H1 (cell line): Measurements from ENCODE around the gene SEPTIN5. TPM values are rescaled to one million over a fixed set of nuclear protein-coding genes. Genes with fewer than 3 reads are reported as not detected.
A peak's percentile ranks its signal among the peaks of the same experiment; 100 is the strongest.

Experiments
- CTCF ChIA-PET: fragments of 300-600 bp; sonication (Branson Sonifier 250); formaldehyde crosslinking; loops from one replicate; lab custom pipeline; 2021; ENCODE audit not compliant: partially characterized antibody; lab: Charles Lee
- POLR2A ChIA-PET: fragments of 300-600 bp; sonication (Branson Sonifier 250); formaldehyde crosslinking; loops from one replicate; lab custom pipeline; 2021; ENCODE audit warnings: inconsistent platforms; ENCODE audit not compliant: partially characterized antibody; lab: Charles Lee
- DNase-seq, 2 experiments: peaks; one replicate each; pipeline versions ENCODE4 v3.0.0 to v3.0.0-alpha.2; 2010 to 2022; ENCODE audit warnings: low spot score in 2 of 2, low read depth in 1 of 2, mixed read lengths in 1 of 2
- FAIRE-seq: peaks from 2 replicates; lab custom pipeline; 2011; peaks lifted over from hg19 to GRCh38; lab: Jason Lieb, UNC
- H2AFZ ChIP-seq: 2 replicates; pipeline ENCODE4 v1.8.1; 2012; ENCODE audit warnings: low read length, inconsistent platforms
- H2AK5ac ChIP-seq: 2 replicates; pipeline ENCODE4 v1.6.1; 2013; ENCODE audit warnings: low read depth, low read length
- H2BK120ac ChIP-seq: replicated peaks from 2 replicates; pipeline ENCODE3; 2013; ENCODE audit warnings: low read depth, low read length, inconsistent platforms
- H2BK12ac ChIP-seq: 2 replicates; pipeline ENCODE4 v1.6.1; 2013; ENCODE audit warnings: low read depth, low read length
- H2BK15ac ChIP-seq: 2 replicates; pipeline ENCODE4 v1.6.1; 2013; ENCODE audit warnings: low read length
- H2BK20ac ChIP-seq: 2 replicates; pipeline ENCODE4 v1.6.1; 2013; ENCODE audit warnings: low read length
- H2BK5ac ChIP-seq: 2 replicates; pipeline ENCODE4 v1.6.1; 2013; ENCODE audit warnings: low read depth, low read length
- H3K14ac ChIP-seq: 2 replicates; pipeline ENCODE4 v1.6.1; 2013; ENCODE audit warnings: inconsistent platforms; ENCODE audit not compliant: insufficient read length
- H3K18ac ChIP-seq: 2 replicates; pipeline ENCODE4 v1.6.1; 2013; ENCODE audit warnings: low read length; ENCODE audit errors: extremely low read depth
- H3K23ac ChIP-seq: 2 replicates; pipeline ENCODE4 v1.6.1; 2013; ENCODE audit warnings: inconsistent platforms; ENCODE audit not compliant: insufficient read length
- H3K23me2 ChIP-seq: 2 replicates; pipeline ENCODE4 v1.6.1; 2013; ENCODE audit warnings: low read depth, low read length
- H3K27ac ChIP-seq: 2 replicates; pipeline ENCODE4 v1.6.1; 2011; ENCODE audit warnings: low read depth, low read length, inconsistent platforms
- H3K27me3 ChIP-seq, 4 experiments: replicated peaks in 1 of 4; 1 replicate in 1 of 4; 2 replicates in 3 of 4; pipeline versions ENCODE4 v1.6.1 to v1.8.1; 2011 to 2013; ENCODE audit warnings: low read length in 3 of 4, mild to moderate bottlenecking in 3 of 4, inconsistent platforms in 2 of 4, mixed read lengths in 2 of 4, moderate library complexity in 1 of 4; ENCODE audit not compliant: control insufficient read depth in 3 of 4, insufficient read depth in 3 of 4; ENCODE audit errors: extremely low read depth in 1 of 4
- H3K36me3 ChIP-seq, 4 experiments: 2 replicates each; pipeline versions ENCODE4 v1.6.1 to v1.8.1; 2011 to 2013; ENCODE audit warnings: mild to moderate bottlenecking in 4 of 4, low read length in 3 of 4, moderate library complexity in 2 of 4, control low read depth in 1 of 4, inconsistent platforms in 1 of 4; ENCODE audit not compliant: insufficient read depth in 4 of 4, control insufficient read depth in 2 of 4
- H3K4ac ChIP-seq: replicated peaks from 2 replicates; pipeline ENCODE3; 2013; ENCODE audit warnings: low read length, low read depth, mixed read lengths, inconsistent platforms; ENCODE audit not compliant: insufficient read length
- H3K4me1 ChIP-seq, 4 experiments: replicated peaks in 1 of 4; 1 replicate in 1 of 4; 2 replicates in 3 of 4; pipeline versions ENCODE4 v1.6.1 to v1.8.1; 2011 to 2013; ENCODE audit warnings: low read length in 3 of 4, inconsistent platforms in 2 of 4, mixed read lengths in 1 of 4; ENCODE audit not compliant: insufficient read depth in 4 of 4, control insufficient read depth in 3 of 4
- H3K4me2 ChIP-seq, 2 experiments: 2 replicates each; pipeline versions ENCODE4 v1.6.1 to v1.8.1; 2011 to 2013; ENCODE audit warnings: low read depth in 2 of 2, low read length in 2 of 2, control low read depth in 1 of 2, inconsistent platforms in 1 of 2, mild to moderate bottlenecking in 1 of 2; ENCODE audit not compliant: insufficient read depth in 1 of 2
- H3K4me3 ChIP-seq, 4 experiments: fragments of 200-600, 300-600 bp in 1 of 4; sonication (generic), shearing (Covaris generic), sonication (Bioruptor Twin) in 1 of 4; 2 replicates each; pipeline versions ENCODE4 v1.5.1 to v1.8.1; 2011 to 2016; ENCODE audit warnings: low read length in 4 of 4, low read depth in 3 of 4, control low read depth in 2 of 4, inconsistent platforms in 2 of 4, mild to moderate bottlenecking in 2 of 4, mixed read lengths in 1 of 4, moderate library complexity in 1 of 4; ENCODE audit not compliant: insufficient read depth in 2 of 4; ENCODE audit errors: extremely low read depth in 1 of 4
- H3K56ac ChIP-seq: replicated peaks from 2 replicates; pipeline ENCODE3; 2013; ENCODE audit warnings: low read depth, mild to moderate bottlenecking, mixed read lengths, low read length, inconsistent platforms; ENCODE audit not compliant: insufficient read length
- H3K79me1 ChIP-seq: 2 replicates; pipeline ENCODE4 v1.6.1; 2013; ENCODE audit warnings: low read depth, low read length, control low read depth
- H3K79me2 ChIP-seq, 2 experiments: 2 replicates each; pipeline versions ENCODE4 v1.6.1 to v1.8.1; 2012 to 2013; ENCODE audit warnings: low read length in 2 of 2, mild to moderate bottlenecking in 2 of 2, inconsistent platforms in 1 of 2; ENCODE audit not compliant: insufficient read depth in 2 of 2, control insufficient read depth in 1 of 2
- H3K9ac ChIP-seq, 4 experiments: replicated peaks in 1 of 4; 1 replicate in 1 of 4; 2 replicates in 3 of 4; pipeline versions ENCODE4 v1.6.1 to v1.8.1; 2011 to 2013; ENCODE audit warnings: low read depth in 3 of 4, low read length in 3 of 4, control low read depth in 2 of 4, mild to moderate bottlenecking in 2 of 4, moderate library complexity in 2 of 4, inconsistent platforms in 1 of 4; ENCODE audit errors: extremely low read depth in 1 of 4
- H3K9me3 ChIP-seq, 2 experiments: 2 replicates each; pipeline versions ENCODE4 v1.6.1 to v1.8.1; 2012 to 2013; ENCODE audit warnings: mild to moderate bottlenecking in 2 of 2, moderate library complexity in 2 of 2, control low read depth in 1 of 2, inconsistent platforms in 1 of 2, low read depth in 1 of 2, low read length in 1 of 2, mixed read lengths in 1 of 2; ENCODE audit not compliant: insufficient read depth in 2 of 2
- H4K20me1 ChIP-seq, 2 experiments: replicated peaks in 1 of 2; 2 replicates each; pipeline versions ENCODE3 to v1.8.1; 2011 to 2013; ENCODE audit warnings: inconsistent platforms in 2 of 2, low read length in 2 of 2, mild to moderate bottlenecking in 1 of 2; ENCODE audit not compliant: insufficient read depth in 2 of 2, control insufficient read depth in 1 of 2
- H4K5ac ChIP-seq: 2 replicates; pipeline ENCODE4 v1.6.1; 2013; ENCODE audit warnings: low read length, low read depth, mixed read lengths, inconsistent platforms; ENCODE audit not compliant: insufficient read length
- H4K8ac ChIP-seq: 2 replicates; pipeline ENCODE4 v1.8.0; 2013; ENCODE audit warnings: mild to moderate bottlenecking, moderate library complexity, low read length, inconsistent platforms; ENCODE audit not compliant: insufficient read depth; ENCODE audit errors: extremely low read depth
- H4K91ac ChIP-seq: replicated peaks from 2 replicates; pipeline ENCODE3; 2013; ENCODE audit warnings: low read length, mixed read lengths, inconsistent platforms; ENCODE audit not compliant: insufficient read length
- CBX5 ChIP-seq: fragments of 300-800, 300-1000 bp; sonication (generic); IDR thresholded peaks from 2 replicates; pipeline ENCODE4 v1.7.1; 2016; ENCODE audit warnings: antibody characterized with exemption, low read length, low read depth
- EGR1 ChIP-seq: IDR thresholded peaks from 2 replicates; pipeline ENCODE4 v1.6.1; 2011; ENCODE audit warnings: low read depth, low read length, borderline replicate concordance
- EZH2 ChIP-seq: fragments of 200-600 bp; sonication (generic); IDR thresholded peaks from 2 replicates; pipeline ENCODE4 v1.7.1; 2012; ENCODE audit warnings: low read depth, mild to moderate bottlenecking, moderate library complexity, low read length, inconsistent platforms; ENCODE audit not compliant: severe bottlenecking
- KDM5A ChIP-seq: fragments of 200-600 bp; IDR thresholded peaks from 2 replicates; pipeline ENCODE4 v1.7.1; 2012; ENCODE audit warnings: mild to moderate bottlenecking, low read length, inconsistent platforms, mixed read lengths
- RBBP5 ChIP-seq: IDR thresholded peaks from 2 replicates; pipeline ENCODE4 v1.7.1; 2012; ENCODE audit warnings: low read depth, mild to moderate bottlenecking, inconsistent platforms, low read length, moderate library complexity, borderline replicate concordance
- RXRA ChIP-seq: IDR thresholded peaks from 2 replicates; pipeline ENCODE4 v1.6.1; 2011; ENCODE audit warnings: low read depth, mild to moderate bottlenecking, low read length, moderate library complexity; ENCODE audit not compliant: insufficient read depth
- SP1 ChIP-seq: IDR thresholded peaks from 2 replicates; pipeline ENCODE4 v1.6.1; 2011; ENCODE audit warnings: low read depth, low read length
- WGBS, 2 experiments: shearing (Covaris generic) in 1 of 2; methylation state at CpG; one replicate each; pipeline versions ENCODE4 v1.1.6 to v1.1.7; 2013 to 2015; ENCODE audit warnings: low lambda C conversion rate in 2 of 2, mixed read lengths in 2 of 2, inconsistent platforms in 1 of 2, low coverage in 1 of 2, missing lambda C conversion rate in 1 of 2; ENCODE audit not compliant: insufficient replicate concordance in 2 of 2, insufficient coverage in 1 of 2, insufficient read length in 1 of 2; ENCODE audit errors: extremely low coverage in 1 of 2, missing lambda C conversion rate in 1 of 2; 5-methylcytosine and 5-hydroxymethylcytosine counted together
- polyA plus RNA-seq, 7 experiments: library from polyadenylated mRNA; depleted of rRNA in 3 of 7; stranded (reverse) in 5 of 7; unstranded in 2 of 7; fragments of >200 nt in 5 of 7; fragments of 200-250 nt in 2 of 7; gene quantifications; 1 replicate in 5 of 7; 2 replicates in 1 of 7; 4 replicates in 1 of 7; pipeline versions ENCODE4 v1.2.1 to v1.2.3, GENCODE V29; 2011 to 2013; ENCODE audit warnings: missing spikeins in 2 of 7, mixed read lengths in 2 of 7
- total RNA-seq: library from RNA; stranded (reverse); fragmentation: NEBNext Ultra II Directional; extraction: Animal tissue kit (Norgen Biotek cat#: 25700); gene quantifications from 2 replicates; pipeline ENCODE4 v1.2.1, GENCODE V29; 2021
- TF ChIP-seq, protein P1 (sequence below): IDR thresholded peaks from 2 replicates; pipeline ENCODE4 v1.6.1; 2011; ENCODE audit warnings: low read depth, mild to moderate bottlenecking, low read length; ENCODE audit not compliant: insufficient read depth

The SEPTIN5 gene
- total and polyA plus RNA-seq, 2 of the 8 experiments (the other 6 are each of a cell fraction or from before 2014, with no cell fraction given) = 6.0 to 8.6 TPM

DNA sequence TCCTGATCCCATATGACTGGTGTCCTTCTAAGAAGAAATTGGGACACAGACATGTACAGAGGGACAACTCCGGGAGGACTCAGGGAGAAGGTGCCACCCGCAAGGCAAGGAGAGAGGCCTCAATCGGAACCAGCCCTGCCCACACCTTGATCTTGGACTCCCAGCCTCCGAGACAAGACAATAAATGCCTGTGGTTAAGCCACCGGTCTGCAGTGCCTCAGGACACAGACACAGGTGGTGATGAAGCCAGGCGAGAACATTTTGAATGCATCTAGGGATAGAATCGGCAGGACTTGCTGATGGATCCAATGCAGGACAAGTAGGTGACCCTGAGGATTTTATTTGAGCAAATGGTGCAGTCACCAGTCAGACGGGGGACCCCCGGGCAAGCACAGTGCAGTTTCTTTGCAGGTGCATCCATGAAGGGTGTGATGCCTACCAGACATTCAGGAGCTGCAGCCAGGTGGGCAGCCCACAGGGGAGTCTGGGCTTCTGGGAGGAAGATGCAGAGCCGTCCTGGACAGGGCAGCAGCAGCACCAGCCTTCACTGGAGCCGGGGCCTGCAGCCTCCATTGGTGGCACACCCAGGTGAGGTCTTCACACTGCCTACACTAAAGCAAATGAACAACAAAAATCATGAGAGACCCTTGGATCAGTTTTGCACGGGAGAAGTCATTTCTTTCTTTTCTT lies 20.2 kb upstream of the SEPTIN5 start:
- CTCF ChIA-PET = interaction anchor here (2.2 kb wide), 1 partner anchor 14 kb away, joined by 13 read pairs; no protein-coding TSS in a partner anchor
- Histone ChIP-seq H3K23me2 (no peaks in the 10 kb centered on the region), H3K18ac (no peak overlapping the region), H3K14ac (no peak overlapping the region), H3K4me2 (no peak overlapping the region), H3K36me3 (no peaks in the 10 kb centered on the region), H4K5ac (no peak overlapping the region), H3K79me2 (no peaks in the 10 kb centered on the region), H2BK5ac (no peak overlapping the region), H3K9ac (no peak overlapping the region), H4K8ac (no peak overlapping the region; the same call in 1 of the 2 replicates), H4K20me1 (no peaks in the 10 kb centered on the region), H3K4me1 (peaks cover 0 to 7% (median 4%) of the 10 kb centered on the region in 4 experiments; a peak in 6 of 7 replicates), H3K27me3 (no peaks in the 10 kb centered on the region), H3K56ac (no peak overlapping the region), H3K9me3 (no peaks in the 10 kb centered on the region), H4K91ac (no peak overlapping the region), H3K23ac (no peak overlapping the region), H3K4ac (no peak overlapping the region), H2BK120ac (no peak overlapping the region), H2BK20ac (no peak overlapping the region), H3K79me1 (no peaks in the 10 kb centered on the region), H3K27ac (no peak overlapping the region), H2AFZ (no peak overlapping the region), H3K4me3 (no peak overlapping the region), H2AK5ac (no peak overlapping the region), H2BK15ac (0 out of 2 replicates have a peak overlapping the region, but pooled peaks have one; percentile 29), H2BK12ac (peak overlapping the region; percentile 27; the same call in 1 of the 2 replicates)
- FAIRE-seq (no peak), DNase-seq (no peak)
- POLR2A ChIA-PET = no interaction called here
- TF ChIP-seq EZH2 = no peak
- no peak for TF ChIP-seq KDM5A
- TF ChIP-seq CBX5 = no peak
- no peak for TF ChIP-seq RBBP5
- no peak for TF ChIP-seq RXRA
- no peak for TF ChIP-seq SP1
- TF ChIP-seq EGR1 = no peak
- TF ChIP-seq, protein P1, sequence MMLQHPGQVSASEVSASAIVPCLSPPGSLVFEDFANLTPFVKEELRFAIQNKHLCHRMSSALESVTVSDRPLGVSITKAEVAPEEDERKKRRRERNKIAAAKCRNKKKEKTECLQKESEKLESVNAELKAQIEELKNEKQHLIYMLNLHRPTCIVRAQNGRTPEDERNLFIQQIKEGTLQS = no peak
- WGBS, 2 experiments = 90% methylated on average over 12 of the region's 12 CpGs; no CpG with 5 or more reads in 1 of the 2 experiments
